ENCODE measurements around the gene CD58. TPM values are rescaled to one million over a fixed set of nuclear protein-coding genes. Genes with fewer than 3 reads are reported as not detected.
"Not testable (repeated sequence)": the region's sequence is repeated elsewhere in the genome, so short reads cannot be mapped to it uniquely, and the experiment has no call there.

The CD58 gene, protein sequence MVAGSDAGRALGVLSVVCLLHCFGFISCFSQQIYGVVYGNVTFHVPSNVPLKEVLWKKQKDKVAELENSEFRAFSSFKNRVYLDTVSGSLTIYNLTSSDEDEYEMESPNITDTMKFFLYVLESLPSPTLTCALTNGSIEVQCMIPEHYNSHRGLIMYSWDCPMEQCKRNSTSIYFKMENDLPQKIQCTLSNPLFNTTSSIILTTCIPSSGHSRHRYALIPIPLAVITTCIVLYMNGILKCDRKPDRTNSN
- total RNA-seq: 146 and 160 TPM in 2 replicates

DNA sequence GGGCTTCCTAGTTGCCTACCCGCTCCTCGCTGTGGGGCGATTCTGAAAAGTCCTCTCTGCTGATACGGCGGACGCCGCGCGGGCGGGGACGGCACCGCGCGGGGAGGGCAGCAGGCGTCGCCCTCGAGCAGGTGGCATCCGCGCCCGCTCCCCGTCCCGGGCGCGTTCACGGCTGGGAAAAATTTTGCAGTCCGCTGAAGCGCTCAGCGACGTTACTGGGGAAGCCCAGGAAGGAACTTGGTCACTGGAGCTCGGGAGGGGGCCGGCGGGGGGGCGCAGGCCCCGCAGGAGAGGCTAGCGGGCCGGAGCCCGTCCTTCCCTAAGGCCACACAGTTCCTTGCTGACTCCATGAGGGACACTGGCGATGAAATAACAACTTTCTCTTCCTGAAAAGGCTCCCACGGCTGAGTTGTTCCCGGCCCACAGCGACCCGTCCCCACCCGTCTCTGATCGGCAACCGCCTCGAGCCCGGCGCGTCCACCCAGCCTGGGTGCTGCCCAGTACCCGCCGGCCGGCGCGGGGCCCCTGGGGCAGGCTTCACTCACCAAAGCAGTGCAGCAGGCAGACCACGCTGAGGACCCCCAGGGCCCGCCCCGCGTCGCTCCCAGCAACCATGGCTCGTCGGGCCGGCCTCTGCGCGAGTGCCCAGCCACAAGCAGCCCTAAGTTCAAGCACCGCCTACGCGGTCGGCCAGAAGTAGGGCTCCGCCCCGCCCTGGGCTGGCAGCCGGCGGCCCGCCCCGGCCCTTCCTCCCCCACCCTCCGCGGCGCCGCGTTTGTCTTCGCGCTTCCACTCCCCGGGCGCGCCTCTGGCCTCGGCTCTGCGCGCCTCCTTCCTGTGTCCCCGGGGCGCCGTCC lies at the start of gene CD58:
Gene CD58 (minus strand): TSS at position 669 of the 857 bp plus-strand sequence. CDS start 54 bp downstream, at position 615.
- TF ChIP-seq CTCF (IDR thresholded peaks at IDR 0.05): no peak
- H3K27me3 Mint-ChIP-seq: no peaks in the 10 kb centered on the region
- DNase-seq: peak; percentile 84
- H3K4me1 Mint-ChIP-seq: peaks cover 80% of the 10 kb centered on the region
- CTCF ChIA-PET: interaction anchor here (0.5 to 3.1 kb wide), 8 partner anchors 12 to 431 kb away, joined by 3 to 11 read pairs (median 6); no protein-coding TSS in a partner anchor
- no peaks in the 10 kb centered on the region for H3K9me3 Mint-ChIP-seq
- H3K36me3 Mint-ChIP-seq (ENCODE audit: low read depth): peaks cover 40% of the 10 kb centered on the region
- H3K27ac Mint-ChIP-seq: peak within 1 kb of the TSS; percentile 95
- peak within 1 kb of the TSS; percentile 99 for H3K4me3 Mint-ChIP-seq
- intact Hi-C loops (cut with micrococcal nuclease): loop anchor here (1.0 to 10.0 kb wide), 11 partner anchors 12 to 1092 kb away; partner anchors contain the start of genes ATP1A1, MAN1A2 and TTF2
- POLR2A ChIA-PET: interaction anchor here (0.7 to 10.0 kb wide), 16 partner anchors 7 to 195 kb away, joined by 3 to 257 read pairs (median 6); no protein-coding TSS in a partner anchor
- peak; percentile 86 for ATAC-seq (ENCODE audit: low read depth)

DNA sequence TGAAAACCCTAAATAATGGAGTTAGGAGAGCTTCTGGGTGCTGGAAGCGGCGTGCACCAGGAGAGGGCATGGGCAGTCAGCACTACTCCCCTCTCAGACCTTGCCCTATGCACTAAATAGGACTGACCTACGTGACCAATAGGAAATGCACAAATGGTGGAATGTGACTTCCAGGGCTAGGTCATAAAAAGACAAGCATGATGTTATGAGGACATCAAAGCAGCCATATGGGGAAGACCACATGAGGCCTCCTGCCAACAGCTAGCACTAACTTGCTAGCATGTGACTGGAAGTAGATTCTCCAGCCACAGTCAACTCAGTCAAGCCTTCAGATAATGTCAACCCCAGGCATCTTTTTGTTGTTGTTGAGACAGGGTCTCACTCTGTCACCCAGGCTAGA lies 49.6 kb upstream of the CD58 start:
- H3K27me3 Mint-ChIP-seq; H3K27ac Mint-ChIP-seq; H3K36me3 Mint-ChIP-seq (ENCODE audit: low read depth); ATAC-seq (ENCODE audit: low read depth); DNase-seq; H3K4me1 Mint-ChIP-seq; POLR2A ChIA-PET; H3K9me3 Mint-ChIP-seq; intact Hi-C loops (cut with micrococcal nuclease); H3K4me3 Mint-ChIP-seq; CTCF ChIA-PET: not testable (repeated sequence)

DNA sequence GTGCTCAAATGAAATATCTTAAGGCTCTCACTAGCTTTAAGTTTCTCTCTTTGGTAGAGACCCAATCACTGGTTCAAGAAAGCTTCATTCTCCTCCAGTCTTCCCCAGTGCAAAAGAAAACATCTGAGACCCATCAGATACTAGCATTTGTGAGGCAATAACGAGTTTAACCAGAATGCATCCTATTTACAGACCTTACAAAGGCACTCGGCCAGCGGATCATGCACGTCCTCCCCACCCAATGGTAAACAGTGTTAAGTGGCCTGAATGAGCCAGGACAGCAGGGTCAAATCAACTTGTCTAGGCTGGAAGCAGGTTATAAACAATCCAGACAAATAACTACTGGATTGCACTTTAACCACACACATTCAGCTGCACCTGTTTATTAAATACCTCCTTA lies 48.3 kb upstream of the CD58 start:
- POLR2A ChIA-PET; H3K9me3 Mint-ChIP-seq; H3K36me3 Mint-ChIP-seq (ENCODE audit: low read depth); H3K27ac Mint-ChIP-seq; H3K27me3 Mint-ChIP-seq; H3K4me3 Mint-ChIP-seq; intact Hi-C loops (cut with micrococcal nuclease); DNase-seq; ATAC-seq (ENCODE audit: low read depth); CTCF ChIA-PET; H3K4me1 Mint-ChIP-seq: not testable (repeated sequence)

DNA sequence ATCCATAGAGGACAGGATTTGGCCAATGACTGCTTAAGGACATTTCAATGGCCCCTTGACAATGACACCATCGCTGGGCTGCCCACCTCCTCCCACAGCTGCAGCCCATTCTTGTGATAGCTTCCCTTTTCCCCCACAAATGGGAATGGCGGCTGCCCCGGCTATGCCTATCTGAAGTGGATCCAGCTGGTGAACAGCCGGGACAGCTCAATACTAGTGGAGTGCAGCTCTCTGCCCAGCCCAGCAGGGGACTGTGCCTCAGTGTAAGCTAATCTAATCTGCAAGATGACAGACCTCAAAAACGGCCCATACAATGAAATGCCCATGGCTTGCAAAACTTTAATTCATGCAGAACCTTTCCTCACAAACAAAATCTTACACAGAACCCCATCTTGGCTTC lies 47.0 kb upstream of the CD58 start:
- H3K4me1 Mint-ChIP-seq; H3K4me3 Mint-ChIP-seq; H3K9me3 Mint-ChIP-seq; H3K27me3 Mint-ChIP-seq; H3K36me3 Mint-ChIP-seq (ENCODE audit: low read depth); DNase-seq; H3K27ac Mint-ChIP-seq; POLR2A ChIA-PET; intact Hi-C loops (cut with micrococcal nuclease); ATAC-seq (ENCODE audit: low read depth); CTCF ChIA-PET: not testable (repeated sequence)

GRCh38 chr1:116613825-116614224 lies 43.0 kb upstream of the CD58 start:
- H3K9me3 Mint-ChIP-seq; H3K4me3 Mint-ChIP-seq; POLR2A ChIA-PET; H3K36me3 Mint-ChIP-seq (ENCODE audit: low read depth); CTCF ChIA-PET; H3K27me3 Mint-ChIP-seq; DNase-seq; intact Hi-C loops (cut with micrococcal nuclease); H3K27ac Mint-ChIP-seq; ATAC-seq (ENCODE audit: low read depth): not testable (repeated sequence)
- H3K4me1 Mint-ChIP-seq: peaks cover 12% of the 10 kb centered on the region

DNA sequence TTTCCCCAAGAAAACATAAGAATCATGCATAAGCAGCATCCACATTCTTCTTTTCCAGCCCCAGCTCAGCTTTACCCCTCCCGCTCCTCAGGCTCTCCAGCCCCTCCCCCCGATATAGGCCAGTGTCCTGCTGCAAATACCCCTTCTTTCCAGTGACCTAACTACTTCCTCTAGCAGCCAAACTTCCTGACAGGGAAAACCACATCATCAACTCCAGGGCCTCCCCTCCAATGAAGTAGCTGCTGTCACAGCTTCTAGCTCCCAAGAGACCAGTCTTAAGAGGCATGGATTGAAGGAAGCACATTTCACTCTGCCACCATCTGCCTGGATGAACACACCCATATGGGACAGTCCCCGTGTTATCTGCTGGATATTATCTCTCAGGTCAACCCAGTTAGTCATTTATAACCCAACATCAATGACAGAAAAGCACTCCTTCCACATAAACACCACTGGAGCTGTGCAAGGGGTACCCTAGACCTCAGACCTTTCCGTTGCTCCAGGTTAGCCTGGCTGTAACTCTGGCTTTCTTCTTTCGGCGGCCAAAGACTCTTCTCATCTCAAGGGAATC lies 39.1 kb upstream of the CD58 start:
- ATAC-seq (ENCODE audit: low read depth); intact Hi-C loops (cut with micrococcal nuclease); H3K9me3 Mint-ChIP-seq; DNase-seq; H3K4me3 Mint-ChIP-seq; POLR2A ChIA-PET; H3K27me3 Mint-ChIP-seq; H3K36me3 Mint-ChIP-seq (ENCODE audit: low read depth): not testable (repeated sequence)
- Mint-ChIP-seq H3K27ac (peak overlapping the region; percentile 35), H3K4me1 (peaks cover 34% of the 10 kb centered on the region)
- CTCF ChIA-PET: interaction anchor here (1.5 kb wide), 1 partner anchor 14 kb away, joined by 4 read pairs; no protein-coding TSS in a partner anchor

- intact Hi-C loops (cut with micrococcal nuclease); H3K27me3 Mint-ChIP-seq; POLR2A ChIA-PET; DNase-seq; H3K9me3 Mint-ChIP-seq; H3K4me3 Mint-ChIP-seq; H3K36me3 Mint-ChIP-seq (ENCODE audit: low read depth): not testable (repeated sequence)
- H3K4me1 Mint-ChIP-seq: peaks cover 34% of the 10 kb centered on the region
- H3K27ac Mint-ChIP-seq: peak overlapping the region; percentile 80
- peak; percentile 64 for ATAC-seq (ENCODE audit: low read depth)
- CTCF ChIA-PET: interaction anchor here (1.5 kb wide), 1 partner anchor 13 kb away, joined by 4 read pairs; no protein-coding TSS in a partner anchor
These were observed 38.0 kb upstream of the CD58 start for GRCh38 chr1:116608841-116609240.

DNA sequence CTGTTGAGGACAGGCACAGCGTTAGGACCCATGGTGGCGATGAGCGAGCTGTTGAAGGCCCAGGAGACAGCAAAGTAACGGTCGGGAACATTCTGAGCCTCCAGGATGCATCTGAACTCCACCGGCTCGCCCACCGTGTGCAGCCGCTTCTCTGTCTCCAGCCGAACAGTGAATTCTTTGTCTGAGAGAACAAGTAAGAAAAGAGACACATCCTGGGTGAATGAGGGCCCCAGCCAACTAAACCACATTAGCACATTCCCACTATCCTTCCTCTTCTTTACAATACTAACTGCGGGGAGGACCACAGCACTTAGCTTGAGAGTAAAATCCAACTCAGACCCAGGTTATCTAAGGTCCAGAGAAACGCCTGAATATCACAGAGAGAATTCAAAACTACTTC lies 37.3 kb upstream of the CD58 start:
- intact Hi-C loops (cut with micrococcal nuclease); H3K27me3 Mint-ChIP-seq; ATAC-seq (ENCODE audit: low read depth); CTCF ChIA-PET; POLR2A ChIA-PET; H3K9me3 Mint-ChIP-seq; H3K36me3 Mint-ChIP-seq (ENCODE audit: low read depth); DNase-seq: not testable (repeated sequence)
- Mint-ChIP-seq H3K4me3 (peak overlapping the region; percentile 36), H3K27ac (peak overlapping the region; percentile 80), H3K4me1 (peaks cover 34% of the 10 kb centered on the region)

- intact Hi-C loops (cut with micrococcal nuclease); POLR2A ChIA-PET; ATAC-seq (ENCODE audit: low read depth); H3K9me3 Mint-ChIP-seq; DNase-seq; H3K27me3 Mint-ChIP-seq; H3K36me3 Mint-ChIP-seq (ENCODE audit: low read depth): not testable (repeated sequence)
- Mint-ChIP-seq H3K4me3 (peak overlapping the region; percentile 41), H3K4me1 (peaks cover 34% of the 10 kb centered on the region), H3K27ac (peak overlapping the region; percentile 80)
- CTCF ChIA-PET: interaction anchor here (1.2 kb wide), 1 partner anchor 11 kb away, joined by 3 read pairs; no protein-coding TSS in a partner anchor
These were observed 36.6 kb upstream of the CD58 start for GRCh38 chr1:116607463-116607862.

DNA sequence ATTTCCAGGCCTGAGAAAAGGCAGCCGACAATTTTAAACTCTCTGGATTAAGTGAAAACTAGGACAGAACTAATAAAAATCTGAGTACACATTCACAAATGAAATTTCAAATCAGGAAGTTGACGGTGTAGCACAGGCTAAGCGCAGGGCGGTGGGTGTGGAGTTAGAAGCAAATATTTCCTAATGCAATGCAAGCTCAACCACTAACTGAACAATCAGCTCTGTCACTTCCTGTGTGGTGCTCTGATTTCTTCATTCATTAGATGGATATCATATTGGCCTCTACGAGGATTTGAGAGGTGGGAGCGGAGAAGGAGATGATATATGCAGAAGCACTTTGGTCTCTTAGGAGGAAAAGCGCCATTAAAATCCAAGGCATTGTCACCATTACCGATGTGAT lies 35.2 kb upstream of the CD58 start:
- H3K27me3 Mint-ChIP-seq; H3K9me3 Mint-ChIP-seq; DNase-seq; H3K36me3 Mint-ChIP-seq (ENCODE audit: low read depth); POLR2A ChIA-PET; H3K4me3 Mint-ChIP-seq; CTCF ChIA-PET; intact Hi-C loops (cut with micrococcal nuclease): not testable (repeated sequence)
- H3K27ac Mint-ChIP-seq: peak overlapping the region; percentile 56
- peak; percentile 66 for ATAC-seq (ENCODE audit: low read depth)
- peaks cover 34% of the 10 kb centered on the region for H3K4me1 Mint-ChIP-seq

Measured in activated B cell treated with CpG ODN at 0.5 μM for 24 hours (primary cell).